ENCODE measurements around the gene ABHD11.
A peak's percentile ranks its signal among the peaks of the same experiment; 100 is the strongest.
"Not testable (repeated sequence)": the region's sequence is repeated elsewhere in the genome, so short reads cannot be mapped to it uniquely, and the experiment has no call there.

The ABHD11 gene, protein sequence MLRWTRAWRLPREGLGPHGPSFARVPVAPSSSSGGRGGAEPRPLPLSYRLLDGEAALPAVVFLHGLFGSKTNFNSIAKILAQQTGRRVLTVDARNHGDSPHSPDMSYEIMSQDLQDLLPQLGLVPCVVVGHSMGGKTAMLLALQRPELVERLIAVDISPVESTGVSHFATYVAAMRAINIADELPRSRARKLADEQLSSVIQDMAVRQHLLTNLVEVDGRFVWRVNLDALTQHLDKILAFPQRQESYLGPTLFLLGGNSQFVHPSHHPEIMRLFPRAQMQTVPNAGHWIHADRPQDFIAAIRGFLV

DNA sequence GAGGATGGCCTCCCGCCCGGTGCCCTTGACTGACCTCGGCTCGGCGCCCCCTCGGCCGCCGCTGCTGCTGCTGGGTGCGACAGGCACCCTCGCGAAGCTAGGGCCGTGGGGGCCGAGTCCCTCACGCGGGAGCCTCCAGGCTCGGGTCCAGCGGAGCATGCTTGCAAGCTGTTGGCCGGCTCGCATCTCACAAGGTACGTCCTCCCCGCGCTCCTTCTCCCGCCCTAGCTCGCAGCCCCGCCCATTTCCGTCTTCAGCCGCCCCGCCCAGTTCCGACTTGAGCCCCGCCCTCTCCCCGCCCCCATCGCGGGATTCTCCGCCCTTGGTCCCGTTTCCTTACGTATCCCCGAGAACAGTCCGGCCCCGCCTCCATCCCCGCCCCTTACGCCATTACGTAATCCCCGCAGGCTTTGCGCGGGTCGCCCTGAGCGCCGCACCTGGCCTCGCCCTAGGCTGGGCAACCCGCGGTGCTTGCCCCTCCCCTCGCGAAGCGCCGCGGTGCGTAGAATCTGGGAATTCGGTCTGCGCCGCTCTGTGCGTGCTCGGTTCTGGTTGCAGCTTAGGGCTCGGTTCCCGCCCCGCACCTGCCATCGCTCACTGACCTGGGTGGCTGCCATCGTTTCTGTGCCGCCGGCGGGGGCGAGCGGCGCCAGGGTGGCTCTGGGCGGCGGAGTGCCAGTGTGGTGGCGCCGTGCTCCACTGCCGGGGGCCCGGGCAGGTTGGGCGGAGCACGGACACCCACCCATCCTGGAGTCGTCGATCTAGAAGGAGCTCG, at the start of gene ABHD11:
TSS of gene ABHD11 (minus strand) at position 191 of the 775 bp plus-strand sequence. CDS start at position 159, 32 bp downstream.
- Histone ChIP-seq H3K79me2 (ENCODE audit: control insufficient read depth, insufficient read depth, low read length, unreplicated experiment) (peaks cover 4% of the 10 kb centered on the region), H3K4me3 (ENCODE audit: low read depth, low read length) (peak within 1 kb of the TSS; percentile 89), H3K4me1 (ENCODE audit: control insufficient read depth, insufficient read depth, low read length, unreplicated experiment) (peaks cover 8% of the 10 kb centered on the region), H3K36me3 (ENCODE audit: insufficient read depth, low read length) (0 out of 2 replicates have a peak, but pooled peaks cover 4% of the 10 kb centered on the region), H3K27ac (ENCODE audit: low read depth, low read length) (peak within 1 kb of the TSS; percentile 41; the same call in 1 of the 2 replicates), H2AFZ (ENCODE audit: low read length, unreplicated experiment) (peak within 1 kb of the TSS; percentile 73), H3K27me3 (ENCODE audit: insufficient read depth, low read length) (no peaks in the 10 kb centered on the region)

DNA sequence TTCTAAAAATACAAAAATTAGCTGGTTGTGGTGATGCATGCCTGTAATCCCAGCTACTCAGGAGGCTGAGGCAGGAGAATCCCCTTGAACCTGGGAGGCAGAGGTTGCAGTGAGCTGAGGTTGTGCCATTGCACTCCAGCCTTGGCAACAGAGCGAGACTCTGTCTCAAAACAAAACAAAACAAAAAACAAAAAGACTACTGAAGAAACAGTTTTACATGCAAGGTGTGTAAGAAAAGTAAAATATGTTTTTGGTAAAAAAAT, 49.1 kb upstream of the ABHD11 start:
- H3K27me3 ChIP-seq (ENCODE audit: insufficient read depth, low read length); H3K36me3 ChIP-seq (ENCODE audit: insufficient read depth, low read length); H3K4me1 ChIP-seq (ENCODE audit: control insufficient read depth, insufficient read depth, low read length, unreplicated experiment); H3K4me3 ChIP-seq (ENCODE audit: low read depth, low read length); H3K27ac ChIP-seq (ENCODE audit: low read depth, low read length); H3K79me2 ChIP-seq (ENCODE audit: control insufficient read depth, insufficient read depth, low read length, unreplicated experiment); H2AFZ ChIP-seq (ENCODE audit: low read length, unreplicated experiment): not testable (repeated sequence)

DNA sequence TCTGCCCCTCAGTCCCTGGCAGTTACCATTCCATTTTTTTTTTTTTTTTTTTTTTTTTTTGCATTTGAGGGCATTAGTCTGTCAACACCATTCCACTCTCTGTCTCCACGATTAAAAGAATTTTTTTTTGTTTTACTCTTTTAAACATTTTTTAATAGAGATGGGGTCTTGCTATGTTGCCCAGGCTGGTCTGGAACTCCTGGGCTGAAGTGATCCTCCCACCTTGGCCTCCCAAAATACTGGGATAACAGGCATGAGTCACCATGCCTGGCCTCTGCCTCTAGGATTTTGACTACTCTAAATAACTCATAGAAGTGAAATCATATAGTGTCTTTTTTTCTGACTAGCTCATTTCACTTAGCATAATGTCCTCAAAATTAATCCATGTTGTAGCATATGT, 48.0 kb upstream of the ABHD11 start:
- Histone ChIP-seq H3K79me2 (ENCODE audit: control insufficient read depth, insufficient read depth, low read length, unreplicated experiment) (no peaks in the 10 kb centered on the region), H3K27me3 (ENCODE audit: insufficient read depth, low read length) (no peaks in the 10 kb centered on the region), H3K4me1 (ENCODE audit: control insufficient read depth, insufficient read depth, low read length, unreplicated experiment) (no peaks in the 10 kb centered on the region), H3K36me3 (ENCODE audit: insufficient read depth, low read length) (no peaks in the 10 kb centered on the region), H3K4me3 (ENCODE audit: low read depth, low read length) (no peak overlapping the region), H3K27ac (ENCODE audit: low read depth, low read length) (no peak overlapping the region), H2AFZ (ENCODE audit: low read length, unreplicated experiment) (no peak overlapping the region)

DNA sequence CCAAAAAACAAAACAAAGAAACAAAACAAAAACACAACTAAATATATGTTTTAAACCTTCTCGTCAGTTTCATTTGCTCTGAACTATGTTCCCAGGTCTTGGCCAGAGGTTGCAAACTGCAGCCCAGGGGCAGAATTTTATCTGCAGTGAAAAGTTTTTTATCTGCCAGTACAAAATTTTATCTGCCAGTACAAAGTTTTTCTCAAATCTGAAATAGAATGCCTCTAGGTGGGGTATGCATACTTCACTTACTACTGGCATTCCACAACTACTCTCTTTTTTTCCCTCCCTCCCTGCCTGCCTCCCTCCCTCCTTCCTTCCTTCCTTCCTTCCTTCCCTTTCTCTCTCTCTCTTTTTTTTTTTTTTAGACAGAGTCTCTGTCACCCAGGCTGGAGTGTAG, 40.9 kb upstream of the ABHD11 start:
- H3K36me3 ChIP-seq (ENCODE audit: insufficient read depth, low read length): no peaks in the 10 kb centered on the region
- H2AFZ ChIP-seq (ENCODE audit: low read length, unreplicated experiment): no peak overlapping the region

DNA sequence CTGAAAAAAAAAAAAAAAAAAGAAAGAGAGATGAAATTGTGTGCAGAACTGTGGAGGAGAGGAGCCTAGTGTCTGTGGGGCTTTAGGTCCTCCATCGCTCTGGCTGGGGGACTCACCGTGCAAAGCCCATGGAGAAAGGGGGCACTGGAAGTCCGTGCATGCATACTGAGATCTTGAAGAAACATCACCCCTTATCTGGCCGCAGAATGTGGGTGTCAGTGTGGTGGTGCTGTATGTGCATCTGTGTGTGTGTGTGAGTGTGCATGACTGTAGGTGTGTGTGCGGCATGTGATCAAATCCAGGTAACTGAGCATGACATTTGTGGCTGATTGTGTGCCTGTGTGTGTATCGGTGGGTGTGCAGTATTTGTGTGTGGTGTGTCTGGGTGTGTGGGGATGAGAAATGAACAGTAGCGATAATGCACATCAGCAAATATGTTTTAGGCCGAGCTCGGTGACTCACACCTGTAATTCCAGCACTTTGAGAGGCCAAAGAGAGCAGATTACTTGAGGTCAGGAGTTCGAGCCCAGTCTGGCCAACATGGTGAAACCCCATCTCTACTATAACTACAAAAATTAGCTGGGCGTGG, 40.3 kb upstream of the ABHD11 start:
- H3K79me2 ChIP-seq (ENCODE audit: control insufficient read depth, insufficient read depth, low read length, unreplicated experiment): no peaks in the 10 kb centered on the region
- no peak overlapping the region for H2AFZ ChIP-seq (ENCODE audit: low read length, unreplicated experiment)
- no peak overlapping the region for H3K4me3 ChIP-seq (ENCODE audit: low read depth, low read length)
- no peak overlapping the region for H3K27ac ChIP-seq (ENCODE audit: low read depth, low read length)
- H3K27me3 ChIP-seq (ENCODE audit: insufficient read depth, low read length): no peaks in the 10 kb centered on the region
- peaks cover 8% of the 10 kb centered on the region for H3K4me1 ChIP-seq (ENCODE audit: control insufficient read depth, insufficient read depth, low read length, unreplicated experiment)
- H3K36me3 ChIP-seq (ENCODE audit: insufficient read depth, low read length): no peaks in the 10 kb centered on the region

More for the DNA sequence above, 40.9 kb upstream of the ABHD11 start:
- peaks cover 6% of the 10 kb centered on the region for H3K4me1 ChIP-seq (ENCODE audit: control insufficient read depth, insufficient read depth, low read length, unreplicated experiment)
- no peaks in the 10 kb centered on the region for H3K27me3 ChIP-seq (ENCODE audit: insufficient read depth, low read length)
- no peaks in the 10 kb centered on the region for H3K79me2 ChIP-seq (ENCODE audit: control insufficient read depth, insufficient read depth, low read length, unreplicated experiment)
- no peak overlapping the region for H3K4me3 ChIP-seq (ENCODE audit: low read depth, low read length)
- H3K27ac ChIP-seq (ENCODE audit: low read depth, low read length): no peak overlapping the region

DNA sequence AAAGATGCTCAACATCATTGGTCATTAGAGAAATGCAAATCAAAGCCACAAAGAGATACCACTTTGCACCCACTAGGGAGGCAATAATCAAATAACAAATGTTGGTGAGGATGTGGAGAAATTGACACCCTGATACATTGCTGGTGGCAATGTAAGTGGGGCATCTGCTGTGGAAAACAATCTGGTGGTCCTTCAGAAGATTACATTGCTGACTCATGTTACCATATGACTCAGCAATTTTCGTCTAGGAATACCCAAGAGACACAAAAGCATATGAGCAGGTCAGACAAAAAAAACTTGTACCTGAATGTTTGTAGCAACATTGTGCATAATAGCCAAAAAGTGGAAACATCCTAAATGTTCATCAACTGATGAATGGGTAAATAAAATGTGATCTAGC, 36.3 kb upstream of the ABHD11 start:
- H2AFZ ChIP-seq (ENCODE audit: low read length, unreplicated experiment): no peak overlapping the region
- no peak overlapping the region for H3K4me3 ChIP-seq (ENCODE audit: low read depth, low read length)
- no peaks in the 10 kb centered on the region for H3K79me2 ChIP-seq (ENCODE audit: control insufficient read depth, insufficient read depth, low read length, unreplicated experiment)
- peaks cover 12% of the 10 kb centered on the region for H3K4me1 ChIP-seq (ENCODE audit: control insufficient read depth, insufficient read depth, low read length, unreplicated experiment)
- no peak overlapping the region for H3K27ac ChIP-seq (ENCODE audit: low read depth, low read length)
- no peaks in the 10 kb centered on the region for H3K36me3 ChIP-seq (ENCODE audit: insufficient read depth, low read length)
- H3K27me3 ChIP-seq (ENCODE audit: insufficient read depth, low read length): peaks cover 17% of the 10 kb centered on the region

DNA sequence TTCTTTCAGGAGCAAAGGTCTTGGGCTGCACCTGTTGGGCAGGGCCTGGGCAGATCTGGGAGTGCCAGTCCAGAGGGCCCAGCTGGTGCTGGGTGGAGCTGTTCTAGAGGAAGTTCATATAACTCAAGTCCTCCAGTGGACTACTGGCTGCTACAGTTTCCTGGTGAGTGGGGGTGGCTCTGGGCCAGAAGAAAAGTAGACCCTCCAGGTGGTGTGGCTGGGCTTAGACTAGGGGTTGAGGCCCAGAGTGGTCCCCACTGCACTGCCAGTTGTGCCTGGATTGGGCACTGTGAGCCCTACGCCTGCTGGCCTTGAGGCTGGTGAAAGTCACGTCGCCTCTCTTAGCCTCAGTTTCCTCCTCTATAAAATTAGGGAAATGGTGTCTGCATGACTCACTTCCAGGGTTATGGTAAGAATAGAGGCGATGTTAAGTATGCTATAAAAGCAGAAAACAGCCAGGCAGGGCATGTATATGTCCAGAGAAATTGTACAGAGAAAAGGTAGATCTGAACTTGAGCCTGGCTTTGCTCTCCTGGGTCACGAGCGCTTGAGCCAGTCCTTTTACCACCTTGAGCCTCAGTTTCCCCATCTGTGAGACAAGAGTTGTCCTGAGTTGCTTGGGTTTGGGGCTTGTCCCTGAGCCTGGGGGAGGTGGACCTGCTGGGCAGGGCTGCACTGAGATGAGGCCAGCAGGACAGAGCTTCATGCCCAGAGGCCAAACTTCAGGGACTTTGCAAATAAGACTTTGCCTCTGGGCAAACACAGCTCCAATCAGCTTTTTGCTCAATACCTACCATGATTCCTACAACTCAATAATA, 35.3 kb upstream of the ABHD11 start:
- no peaks in the 10 kb centered on the region for H3K36me3 ChIP-seq (ENCODE audit: insufficient read depth, low read length)
- peaks cover 12% of the 10 kb centered on the region for H3K4me1 ChIP-seq (ENCODE audit: control insufficient read depth, insufficient read depth, low read length, unreplicated experiment)
- no peak overlapping the region for H3K27ac ChIP-seq (ENCODE audit: low read depth, low read length)
- H2AFZ ChIP-seq (ENCODE audit: low read length, unreplicated experiment): no peak overlapping the region
- H3K79me2 ChIP-seq (ENCODE audit: control insufficient read depth, insufficient read depth, low read length, unreplicated experiment): no peaks in the 10 kb centered on the region
- peaks cover 27% of the 10 kb centered on the region for H3K27me3 ChIP-seq (ENCODE audit: insufficient read depth, low read length)
- H3K4me3 ChIP-seq (ENCODE audit: low read depth, low read length): no peak overlapping the region

DNA sequence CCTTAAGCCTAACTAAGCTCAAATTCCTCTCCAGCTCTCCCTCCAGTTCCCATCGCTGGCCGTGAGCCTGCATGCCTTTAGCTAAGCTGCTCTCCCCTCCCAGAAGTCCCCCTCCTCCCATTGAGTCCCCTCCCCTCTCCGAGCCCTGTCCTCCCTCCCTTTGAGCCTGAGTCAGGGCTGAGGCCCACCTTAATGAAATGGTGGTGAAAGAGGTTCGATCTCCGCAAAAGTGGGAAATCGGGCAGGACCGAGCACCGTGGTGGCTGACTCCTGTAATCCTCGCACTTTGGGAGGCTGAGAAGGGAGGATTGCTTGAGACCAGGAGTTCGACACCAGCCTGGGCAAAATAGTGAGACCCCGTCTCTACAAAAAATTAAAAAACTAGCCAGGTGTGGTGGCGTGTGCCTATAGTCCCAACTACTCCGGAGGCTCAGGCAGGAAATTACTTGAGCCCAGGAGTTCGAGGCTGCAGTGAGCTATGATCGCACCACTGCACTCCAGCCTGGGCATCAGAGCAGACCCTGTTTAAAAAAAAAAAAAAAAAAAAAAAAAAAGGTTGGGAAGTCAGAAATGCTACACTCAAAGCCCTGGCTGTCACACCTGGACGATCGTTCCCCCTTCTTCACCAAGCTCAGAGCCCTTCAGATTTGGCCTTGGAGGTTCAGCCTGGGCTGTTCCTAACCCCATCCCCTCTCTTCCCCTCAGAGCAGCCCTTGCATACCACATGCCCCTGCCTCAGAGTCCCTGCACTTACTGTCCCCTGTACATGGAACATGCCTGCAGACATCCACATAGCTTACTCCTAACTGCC, 32.5 kb upstream of the ABHD11 start:
- no peaks in the 10 kb centered on the region for H3K36me3 ChIP-seq (ENCODE audit: insufficient read depth, low read length)
- no peaks in the 10 kb centered on the region for H3K79me2 ChIP-seq (ENCODE audit: control insufficient read depth, insufficient read depth, low read length, unreplicated experiment)
- no peak overlapping the region for H3K27ac ChIP-seq (ENCODE audit: low read depth, low read length)
- H2AFZ ChIP-seq (ENCODE audit: low read length, unreplicated experiment): no peak overlapping the region
- H3K4me3 ChIP-seq (ENCODE audit: low read depth, low read length): no peak overlapping the region
- peaks cover 12% of the 10 kb centered on the region for H3K4me1 ChIP-seq (ENCODE audit: control insufficient read depth, insufficient read depth, low read length, unreplicated experiment)
- peaks cover 34% of the 10 kb centered on the region for H3K27me3 ChIP-seq (ENCODE audit: insufficient read depth, low read length)

DNA sequence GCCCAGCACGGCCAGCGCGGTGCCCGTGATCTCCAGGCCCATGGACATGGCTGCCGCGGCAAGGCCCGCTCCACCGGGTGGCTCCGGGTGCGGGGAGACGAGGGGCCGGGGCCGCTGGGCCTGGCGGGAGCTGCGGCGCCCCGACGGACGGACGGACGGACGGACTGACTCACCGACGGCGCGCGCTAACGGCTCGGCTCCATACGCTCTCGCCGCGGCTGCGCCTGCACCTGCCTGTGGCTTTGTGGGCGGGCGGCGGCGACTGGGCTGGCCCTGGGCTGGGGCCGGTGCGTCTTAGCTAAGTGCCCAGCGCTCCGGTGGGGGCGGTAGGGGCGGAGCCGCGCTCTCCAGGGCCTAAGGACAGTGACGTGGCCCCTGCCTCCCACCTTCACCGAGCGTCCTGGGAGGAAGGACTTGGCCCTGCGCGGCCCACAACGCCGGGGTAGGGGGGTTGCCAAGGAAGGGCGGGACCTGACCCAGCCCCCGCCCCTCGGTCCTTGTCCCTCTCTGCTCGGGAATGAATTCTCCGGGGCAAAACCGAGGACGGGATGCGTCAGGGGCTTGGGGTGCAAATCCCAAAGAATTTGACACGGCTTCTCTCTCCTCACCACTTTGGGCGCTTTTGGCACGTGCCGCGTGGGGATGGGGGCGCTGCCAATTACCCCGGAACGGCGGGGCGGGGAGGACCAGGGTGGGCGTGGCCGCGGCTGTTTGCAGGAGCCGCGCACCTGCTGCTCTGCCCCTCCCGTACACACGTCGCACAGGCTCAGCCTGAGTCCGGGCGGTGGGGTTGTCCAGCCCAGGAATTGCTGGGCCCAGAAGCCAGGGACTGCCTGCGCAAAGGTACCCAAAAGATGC, 31.6 kb upstream of the ABHD11 start, which contains the start of gene CLDN3:
TSS of gene CLDN3 (minus strand) at position 269 of the 858 bp plus-strand sequence. CDS start at position 48, 221 bp downstream.
- no peaks in the 10 kb centered on the region for H3K36me3 ChIP-seq (ENCODE audit: insufficient read depth, low read length)
- H3K4me3 ChIP-seq (ENCODE audit: low read depth, low read length): peak within 1 kb of the TSS; percentile 17; the same call in 1 of the 2 replicates
- H3K27me3 ChIP-seq (ENCODE audit: insufficient read depth, low read length): peaks cover 34% of the 10 kb centered on the region
- peaks cover 12% of the 10 kb centered on the region for H3K4me1 ChIP-seq (ENCODE audit: control insufficient read depth, insufficient read depth, low read length, unreplicated experiment)
- no peak within 1 kb of the TSS for H3K27ac ChIP-seq (ENCODE audit: low read depth, low read length)
- H2AFZ ChIP-seq (ENCODE audit: low read length, unreplicated experiment): no peak within 1 kb of the TSS
- H3K79me2 ChIP-seq (ENCODE audit: control insufficient read depth, insufficient read depth, low read length, unreplicated experiment): no peaks in the 10 kb centered on the region
